ENCODE results near the gene OIT3. TPM values are rescaled to one million over a fixed set of nuclear protein-coding genes. Genes with fewer than 3 reads are reported as not detected.

Gene OIT3
- total RNA-seq, 5 donors from 2014 or later (not counting 1 experiment from before 2014, with no cell fraction given): not detected

DNA sequence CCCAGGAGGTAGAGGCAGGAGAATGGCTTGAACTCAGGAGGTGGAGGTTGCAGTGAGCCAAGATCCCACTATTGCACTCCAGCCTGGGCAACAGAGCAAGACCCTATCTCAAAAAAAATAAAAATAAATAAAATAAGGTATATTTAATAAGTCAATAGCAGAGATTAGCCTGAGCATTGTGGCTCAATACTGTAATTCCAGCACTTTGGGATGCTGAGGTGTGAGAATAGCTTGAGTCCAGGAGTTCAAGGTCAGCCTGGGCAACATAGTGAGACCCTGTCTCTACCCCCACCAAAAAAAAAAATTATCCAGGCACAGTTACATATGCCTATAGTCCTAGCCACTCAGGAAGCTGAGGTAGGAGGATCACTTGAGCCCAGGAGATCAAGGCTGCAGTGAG is 38.4 kb upstream of the OIT3 start:
- DNase-seq (no peak), ATAC-seq (replicated peaks in 1 of 4) (no peak)
- H3K27me3 Mint-ChIP-seq: no peaks in the 10 kb centered on the region
- H3K27ac Mint-ChIP-seq: no peak overlapping the region
- Histone ChIP-seq H3K36me3 (ENCODE audit: control insufficient read depth in 2 of 2, extremely low read depth in 1 of 2, insufficient read depth in 1 of 2, low read length in 1 of 2) (no peaks in the 10 kb centered on the region), H3K4me1 (ENCODE audit: control insufficient read depth in 1 of 2, extremely low read depth in 1 of 2, insufficient read depth in 2 of 2, low read length in 2 of 2) (no peaks in the 10 kb centered on the region), H3K4me3 (ENCODE audit: control insufficient read depth in 1 of 2, extremely low read depth in 1 of 2, low read length in 1 of 2) (no peak overlapping the region), H3K27me3 (replicated peaks in 1 of 2; ENCODE audit: control insufficient read depth in 2 of 2, extremely low read depth in 1 of 2, insufficient read depth in 2 of 2, low read length in 1 of 2) (no peaks in the 10 kb centered on the region), H3K27ac (ENCODE audit: low read length) (no peak overlapping the region), H3K9me3 (no peaks in the 10 kb centered on the region)
- H3K36me3 Mint-ChIP-seq: peaks cover 9% of the 10 kb centered on the region
- ChIA-PET CTCF (no interaction called here), POLR2A (no interaction called here)
- no peaks in the 10 kb centered on the region for H3K4me1 Mint-ChIP-seq
- H3K4me3 Mint-ChIP-seq: no peak overlapping the region
- peaks cover 0 to 7% (median 2%) of the 10 kb centered on the region in 3 donors for H3K9me3 Mint-ChIP-seq

- H3K4me1 Mint-ChIP-seq: no peaks in the 10 kb centered on the region
- H3K4me1 ChIP-seq (ENCODE audit: control insufficient read depth in 1 of 2, extremely low read depth in 1 of 2, insufficient read depth in 2 of 2, low read length in 2 of 2): no peaks in the 10 kb centered on the region
- no peak overlapping the region for H3K4me3 Mint-ChIP-seq
- no peak for DNase-seq
- no peak overlapping the region for H3K27ac Mint-ChIP-seq
- H3K9me3 Mint-ChIP-seq: peaks cover 0 to 7% (median 2%) of the 10 kb centered on the region in 3 donors
- no peak overlapping the region for H3K4me3 ChIP-seq (ENCODE audit: control insufficient read depth in 1 of 2, extremely low read depth in 1 of 2, low read length in 1 of 2)
- H3K27ac ChIP-seq (ENCODE audit: low read length): no peak overlapping the region
- WGBS (ENCODE audit: insufficient coverage): no CpG with 5 or more reads among the region's 2 CpGs
- no peaks in the 10 kb centered on the region for H3K36me3 ChIP-seq (ENCODE audit: control insufficient read depth in 2 of 2, extremely low read depth in 1 of 2, insufficient read depth in 1 of 2, low read length in 1 of 2)
- no peaks in the 10 kb centered on the region for H3K9me3 ChIP-seq
- no peaks in the 10 kb centered on the region for H3K27me3 ChIP-seq (replicated peaks in 1 of 2; ENCODE audit: control insufficient read depth in 2 of 2, extremely low read depth in 1 of 2, insufficient read depth in 2 of 2, low read length in 1 of 2)
- ChIA-PET POLR2A (no interaction called here), CTCF (no interaction called here)
- H3K36me3 Mint-ChIP-seq: peaks cover 11% of the 10 kb centered on the region
- ATAC-seq (replicated peaks in 1 of 4): no peak
- no peaks in the 10 kb centered on the region for H3K27me3 Mint-ChIP-seq
Observed at GRCh38 chr10:72855790-72856189, 37.7 kb upstream of the OIT3 start.

GRCh38 chr10:72858067-72858466 is 35.5 kb upstream of the OIT3 start:
- Mint-ChIP-seq H3K9me3 (no peaks in the 10 kb centered on the region), H3K36me3 (peaks cover 10% of the 10 kb centered on the region), H3K27ac (no peak overlapping the region), H3K4me1 (no peaks in the 10 kb centered on the region), H3K27me3 (no peaks in the 10 kb centered on the region), H3K4me3 (no peak overlapping the region)
- DNase-seq (no peak), ATAC-seq (replicated peaks in 1 of 4) (no peak)
- Histone ChIP-seq H3K4me3 (ENCODE audit: control insufficient read depth in 1 of 2, extremely low read depth in 1 of 2, low read length in 1 of 2) (no peak overlapping the region), H3K27ac (ENCODE audit: low read length) (no peak overlapping the region), H3K36me3 (ENCODE audit: control insufficient read depth in 2 of 2, extremely low read depth in 1 of 2, insufficient read depth in 1 of 2, low read length in 1 of 2) (no peaks in the 10 kb centered on the region), H3K9me3 (no peaks in the 10 kb centered on the region), H3K4me1 (ENCODE audit: control insufficient read depth in 1 of 2, extremely low read depth in 1 of 2, insufficient read depth in 2 of 2, low read length in 2 of 2) (no peaks in the 10 kb centered on the region), H3K27me3 (replicated peaks in 1 of 2; ENCODE audit: control insufficient read depth in 2 of 2, extremely low read depth in 1 of 2, insufficient read depth in 2 of 2, low read length in 1 of 2) (no peaks in the 10 kb centered on the region)
- WGBS (ENCODE audit: insufficient coverage): 91% methylated on average over 6 of the region's 6 CpGs
- CTCF ChIA-PET: interaction anchor here in 1 of 2 donors (1.4 kb wide), 1 partner anchor 24 kb away, joined by 3 read pairs; no protein-coding TSS in a partner anchor
- POLR2A ChIA-PET: no interaction called here

GRCh38 chr10:72862957-72863356 is 30.6 kb upstream of the OIT3 start:
- no peak overlapping the region for H3K4me3 ChIP-seq (ENCODE audit: control insufficient read depth in 1 of 2, extremely low read depth in 1 of 2, low read length in 1 of 2)
- peaks cover 18% of the 10 kb centered on the region for H3K36me3 Mint-ChIP-seq
- ChIA-PET CTCF (no interaction called here), POLR2A (no interaction called here)
- no peak overlapping the region for H3K27ac Mint-ChIP-seq
- H3K36me3 ChIP-seq (ENCODE audit: control insufficient read depth in 2 of 2, extremely low read depth in 1 of 2, insufficient read depth in 1 of 2, low read length in 1 of 2): no peaks in the 10 kb centered on the region
- no peaks in the 10 kb centered on the region for H3K9me3 ChIP-seq
- H3K9me3 Mint-ChIP-seq: no peaks in the 10 kb centered on the region
- no peaks in the 10 kb centered on the region for H3K27me3 Mint-ChIP-seq
- H3K4me3 Mint-ChIP-seq: no peak overlapping the region
- no peaks in the 10 kb centered on the region for H3K27me3 ChIP-seq (replicated peaks in 1 of 2; ENCODE audit: control insufficient read depth in 2 of 2, extremely low read depth in 1 of 2, insufficient read depth in 2 of 2, low read length in 1 of 2)
- 100% methylated on average over 1 of the region's 2 CpGs for WGBS (ENCODE audit: insufficient coverage)
- no peak for DNase-seq
- H3K27ac ChIP-seq (ENCODE audit: low read length): no peak overlapping the region
- no peaks in the 10 kb centered on the region for H3K4me1 Mint-ChIP-seq
- no peaks in the 10 kb centered on the region for H3K4me1 ChIP-seq (ENCODE audit: control insufficient read depth in 1 of 2, extremely low read depth in 1 of 2, insufficient read depth in 2 of 2, low read length in 2 of 2)
- no peak for ATAC-seq (replicated peaks in 1 of 4)

GRCh38 chr10:72875250-72876055 is 18.1 kb upstream of the OIT3 start:
- ChIA-PET POLR2A (no interaction called here), CTCF (interaction anchor here (0.6 to 0.8 kb wide), 3 partner anchors 493 to 514 kb away, joined by 3 to 7 read pairs (median 4); no protein-coding TSS in a partner anchor)
- H3K4me3 Mint-ChIP-seq: no peak overlapping the region
- Histone ChIP-seq H3K27ac (ENCODE audit: low read length) (no peak overlapping the region), H3K4me3 (ENCODE audit: control insufficient read depth in 1 of 2, extremely low read depth in 1 of 2, low read length in 1 of 2) (no peak overlapping the region), H3K4me1 (ENCODE audit: control insufficient read depth in 1 of 2, extremely low read depth in 1 of 2, insufficient read depth in 2 of 2, low read length in 2 of 2) (no peaks in the 10 kb centered on the region), H3K27me3 (replicated peaks in 1 of 2; ENCODE audit: control insufficient read depth in 2 of 2, extremely low read depth in 1 of 2, insufficient read depth in 2 of 2, low read length in 1 of 2) (no peaks in the 10 kb centered on the region), H3K9me3 (no peaks in the 10 kb centered on the region), H3K36me3 (ENCODE audit: control insufficient read depth in 2 of 2, extremely low read depth in 1 of 2, insufficient read depth in 1 of 2, low read length in 1 of 2) (no peaks in the 10 kb centered on the region)
- no CpG with 5 or more reads among the region's 3 CpGs for WGBS (ENCODE audit: insufficient coverage)
- H3K9me3 Mint-ChIP-seq: peaks cover 0 to 3% (median 0%) of the 10 kb centered on the region in 3 donors
- DNase-seq (peak in 1 of 35 experiments; percentile 46), ATAC-seq (replicated peaks in 1 of 4) (no peak)
- H3K36me3 Mint-ChIP-seq: peaks cover 43% of the 10 kb centered on the region
- no peaks in the 10 kb centered on the region for H3K27me3 Mint-ChIP-seq
- no peaks in the 10 kb centered on the region for H3K4me1 Mint-ChIP-seq
- H3K27ac Mint-ChIP-seq: no peak overlapping the region

- H3K4me3 ChIP-seq (ENCODE audit: control insufficient read depth in 1 of 2, extremely low read depth in 1 of 2, low read length in 1 of 2): no peak overlapping the region
- ATAC-seq (replicated peaks in 1 of 4) (no peak), DNase-seq (no peak)
- no peaks in the 10 kb centered on the region for H3K9me3 ChIP-seq
- no peaks in the 10 kb centered on the region for H3K27me3 ChIP-seq (replicated peaks in 1 of 2; ENCODE audit: control insufficient read depth in 2 of 2, extremely low read depth in 1 of 2, insufficient read depth in 2 of 2, low read length in 1 of 2)
- no peaks in the 10 kb centered on the region for H3K4me1 ChIP-seq (ENCODE audit: control insufficient read depth in 1 of 2, extremely low read depth in 1 of 2, insufficient read depth in 2 of 2, low read length in 2 of 2)
- H3K36me3 ChIP-seq (ENCODE audit: control insufficient read depth in 2 of 2, extremely low read depth in 1 of 2, insufficient read depth in 1 of 2, low read length in 1 of 2): no peaks in the 10 kb centered on the region
- no peaks in the 10 kb centered on the region for H3K4me1 Mint-ChIP-seq
- ChIA-PET POLR2A (no interaction called here), CTCF (no interaction called here)
- peaks cover 45% of the 10 kb centered on the region for H3K36me3 Mint-ChIP-seq
- no peaks in the 10 kb centered on the region for H3K27me3 Mint-ChIP-seq
- no peak overlapping the region for H3K4me3 Mint-ChIP-seq
- H3K27ac ChIP-seq (ENCODE audit: low read length): no peak overlapping the region
- no CpG with 5 or more reads among the region's 2 CpGs for WGBS (ENCODE audit: insufficient coverage)
- H3K27ac Mint-ChIP-seq: no peak overlapping the region
- H3K9me3 Mint-ChIP-seq: peaks cover 3 to 10% (median 6%) of the 10 kb centered on the region in 3 donors
Observed at GRCh38 chr10:72879245-72879644, 14.3 kb upstream of the OIT3 start.

Data from T-cell (primary cell).